ENCODE measurements around the gene CNGB1. TPM values are rescaled to one million over a fixed set of nuclear protein-coding genes. Genes with fewer than 3 reads are reported as not detected.
A peak's percentile ranks its signal among the peaks of the same experiment; 100 is the strongest.

Gene CNGB1
- total and polyA plus RNA-seq, 2 of the 13 experiments (the other 11 are each of a cell fraction or from before 2014, with no cell fraction given): 0.02 to 0.15 TPM

GRCh38 chr16:57840833-57841232 lies 130.1 kb downstream of the CNGB1 start (continued):
- peak; percentile 44; the same call in 1 of the 2 replicates for TF ChIP-seq ZNF136 (CRISPR knock-in tag; IDR thresholded peaks at IDR 0.05; ENCODE audit: low read depth)
- TF ChIP-seq PLRG1 (conservative IDR thresholded peaks at IDR 0.05): no peak
- no peak for TF ChIP-seq U2AF2 (IDR thresholded peaks at IDR 0.05; ENCODE audit: low read depth, low read length)
- TF ChIP-seq ARNTL (CRISPR knock-in tag; IDR thresholded peaks at IDR 0.05): no peak
- TF ChIP-seq CHD2 (IDR thresholded peaks at IDR 0.05; ENCODE audit: low read depth, low read length): no peak
- peak; percentile 90 for TF ChIP-seq GFI1 (CRISPR knock-in tag; IDR thresholded peaks at IDR 0.05; ENCODE audit: borderline replicate concordance)
- no peak for TF ChIP-seq XBP1 (CRISPR knock-in tag; IDR thresholded peaks at IDR 0.05)
- TF ChIP-seq PRDM4 (CRISPR knock-in tag; IDR thresholded peaks at IDR 0.05; ENCODE audit: borderline replicate concordance): no peak
- TF ChIP-seq SP2 (CRISPR knock-in tag; IDR thresholded peaks at IDR 0.05): no peak
- no peak for TF ChIP-seq EHMT2 (IDR thresholded peaks at IDR 0.05; ENCODE audit: borderline replicate concordance, low read depth, low read length)
- no peak for TF ChIP-seq RBAK (CRISPR knock-in tag; IDR thresholded peaks at IDR 0.05)
- 0 out of 2 replicates have a peak, but pooled peaks have one; percentile 22 for TF ChIP-seq NR2F2 (IDR thresholded peaks at IDR 0.05; ENCODE audit: borderline replicate concordance, low read depth)
- no peak for TF ChIP-seq POLR2AphosphoS5 (IDR thresholded peaks at IDR 0.05; ENCODE audit: low read depth, low read length)
- TF ChIP-seq SPEN (CRISPR knock-in tag; IDR thresholded peaks at IDR 0.05; ENCODE audit: low read depth): peak; percentile 31; the same call in 1 of the 2 replicates
- TF ChIP-seq ZNF557 (CRISPR knock-in tag; IDR thresholded peaks at IDR 0.05): no peak
- no peak for TF ChIP-seq AKAP8 (CRISPR knock-in tag; IDR thresholded peaks at IDR 0.05)
- no peak for TF ChIP-seq ZNF484 (CRISPR knock-in tag; IDR thresholded peaks at IDR 0.05; ENCODE audit: borderline replicate concordance, low read depth)
- peak; percentile 92 for TF ChIP-seq ZNF331 (CRISPR knock-in tag; IDR thresholded peaks at IDR 0.05)
- TF ChIP-seq BORCS8-MEF2B (CRISPR knock-in tag; IDR thresholded peaks at IDR 0.05): no peak
- no peak; the same call in 1 of the 2 replicates for TF ChIP-seq ZNF232 (CRISPR knock-in tag; IDR thresholded peaks at IDR 0.05; ENCODE audit: borderline replicate concordance)
- TF ChIP-seq ZNF740 (CRISPR knock-in tag; IDR thresholded peaks at IDR 0.05): no peak
- no peak for TF ChIP-seq GLI4 (CRISPR knock-in tag; IDR thresholded peaks at IDR 0.05; ENCODE audit: borderline replicate concordance)
- 0 out of 2 replicates have a peak, but pooled peaks have one; percentile 26 for TF ChIP-seq GATAD1 (CRISPR knock-in tag; IDR thresholded peaks at IDR 0.05)
- TF ChIP-seq HMGA1 (CRISPR knock-in tag; conservative IDR thresholded peaks at IDR 0.05): no peak
- TF ChIP-seq HNRNPL (IDR thresholded peaks at IDR 0.05; ENCODE audit: low read depth, low read length): no peak
- TF ChIP-seq PRDM10 (CRISPR knock-in tag; IDR thresholded peaks at IDR 0.05; ENCODE audit: low read depth): peak; percentile 44; the same call in 1 of the 2 replicates

All from HepG2 (cell line).